Measurements from ENCODE around the gene COG3. TPM values are rescaled to one million over a fixed set of nuclear protein-coding genes. Genes with fewer than 3 reads are reported as not detected.

COG3 gene
- total RNA-seq, 2 experiments from 2014 or later = 22.3 to 28.9 TPM

- Histone ChIP-seq H4K20me1 (ENCODE audit: insufficient read depth, low read length) (no peaks in the 10 kb centered on the region), H3K27ac (ENCODE audit: low read depth, low read length, poor library complexity, severe bottlenecking) (no peak overlapping the region), H3K4me3 (ENCODE audit: low read depth, low read length, poor library complexity, severe bottlenecking) (no peak overlapping the region), H3K36me3 (ENCODE audit: insufficient read depth, low read length) (peaks cover 29% of the 10 kb centered on the region; the same call in 1 of the 2 replicates), H3K4me1 (ENCODE audit: insufficient read depth, low read length, poor library complexity, severe bottlenecking) (no peaks in the 10 kb centered on the region), H3K4me2 (ENCODE audit: low read length) (no peak overlapping the region), H3K79me2 (ENCODE audit: insufficient read depth, low read depth, low read length) (no peaks in the 10 kb centered on the region), H2AFZ (ENCODE audit: low read length) (no peak overlapping the region), H3K9me3 (ENCODE audit: low read length) (no peaks in the 10 kb centered on the region), H3K9me2 (ENCODE audit: insufficient read depth, low read length) (no peaks in the 10 kb centered on the region)
- ChIA-PET POLR2A (no interaction called here), CTCF (ENCODE audit: unreplicated experiment) (no interaction called here)
- TF ChIP-seq EZH2phosphoT487 (IDR thresholded peaks at IDR 0.05; ENCODE audit: borderline replicate concordance, low read depth, low read length) = no peak
- TF ChIP-seq CTCF (conservative IDR thresholded peaks at IDR 0.05; ENCODE audit: low read length) = no peak
- no peak for DNase-seq (ENCODE audit: low spot score)
- no TSS peak for BruUV-seq (replicated peaks)
- intact Hi-C loops (cut with micrococcal nuclease; ENCODE audit: unreplicated experiment) = no loop called here
Measured at GRCh38 chr13:45538382-45538781, 73.6 kb downstream of the COG3 start.

- no TSS peak for BruUV-seq (replicated peaks)
- Histone ChIP-seq H3K9me2 (ENCODE audit: insufficient read depth, low read length) (no peaks in the 10 kb centered on the region), H3K79me2 (ENCODE audit: insufficient read depth, low read depth, low read length) (no peaks in the 10 kb centered on the region), H3K4me3 (ENCODE audit: low read depth, low read length, poor library complexity, severe bottlenecking) (no peak overlapping the region), H2AFZ (ENCODE audit: low read length) (no peak overlapping the region), H3K4me1 (ENCODE audit: insufficient read depth, low read length, poor library complexity, severe bottlenecking) (no peaks in the 10 kb centered on the region), H3K36me3 (ENCODE audit: insufficient read depth, low read length) (peaks cover 11% of the 10 kb centered on the region; the same call in 1 of the 2 replicates), H4K20me1 (ENCODE audit: insufficient read depth, low read length) (no peaks in the 10 kb centered on the region), H3K9me3 (ENCODE audit: low read length) (no peaks in the 10 kb centered on the region), H3K4me2 (ENCODE audit: low read length) (no peak overlapping the region), H3K27ac (ENCODE audit: low read depth, low read length, poor library complexity, severe bottlenecking) (no peak overlapping the region)
- ChIA-PET CTCF (ENCODE audit: unreplicated experiment) (no interaction called here), POLR2A (no interaction called here)
- intact Hi-C loops (cut with micrococcal nuclease; ENCODE audit: unreplicated experiment) = no loop called here
- DNase-seq (ENCODE audit: low spot score) = no peak
- TF ChIP-seq EZH2phosphoT487 (IDR thresholded peaks at IDR 0.05; ENCODE audit: borderline replicate concordance, low read depth, low read length) (no peak), CTCF (conservative IDR thresholded peaks at IDR 0.05; ENCODE audit: low read length) (no peak)
Measured at GRCh38 chr13:45540195-45540594, 75.5 kb downstream of the COG3 start.

- CTCF ChIA-PET (ENCODE audit: unreplicated experiment) = no interaction called here
- Histone ChIP-seq H4K20me1 (ENCODE audit: insufficient read depth, low read length) (no peaks in the 10 kb centered on the region), H3K79me2 (ENCODE audit: insufficient read depth, low read depth, low read length) (no peaks in the 10 kb centered on the region), H3K9me2 (ENCODE audit: insufficient read depth, low read length) (no peaks in the 10 kb centered on the region), H3K4me1 (ENCODE audit: insufficient read depth, low read length, poor library complexity, severe bottlenecking) (no peaks in the 10 kb centered on the region), H3K27ac (ENCODE audit: low read depth, low read length, poor library complexity, severe bottlenecking) (no peak overlapping the region), H2AFZ (ENCODE audit: low read length) (no peak overlapping the region), H3K36me3 (ENCODE audit: insufficient read depth, low read length) (peaks cover 5% of the 10 kb centered on the region; the same call in 1 of the 2 replicates), H3K9me3 (ENCODE audit: low read length) (no peaks in the 10 kb centered on the region), H3K4me3 (ENCODE audit: low read depth, low read length, poor library complexity, severe bottlenecking) (no peak overlapping the region), H3K4me2 (ENCODE audit: low read length) (no peak overlapping the region)
- POLR2A ChIA-PET = no interaction called here
- intact Hi-C loops (cut with micrococcal nuclease; ENCODE audit: unreplicated experiment) = no loop called here
- DNase-seq (ENCODE audit: low spot score) = no peak
- no TSS peak for BruUV-seq (replicated peaks)
- TF ChIP-seq EZH2phosphoT487 (IDR thresholded peaks at IDR 0.05; ENCODE audit: borderline replicate concordance, low read depth, low read length) (no peak), CTCF (conservative IDR thresholded peaks at IDR 0.05; ENCODE audit: low read length) (no peak)
Measured at GRCh38 chr13:45540864-45541263, 76.1 kb downstream of the COG3 start.
